GM15510 (cell line): ENCODE data around the gene PCMT1.

ENCODE experiments used
- POLR2A ChIP-seq: IDR thresholded peaks from 3 replicates; pipeline ENCODE4 v1.6.1; 2011; ENCODE audit warnings: borderline replicate concordance; ENCODE audit not compliant: insufficient read length; ENCODE audit errors: extremely low read depth

Gene PCMT1

GRCh38 chr6:149777624-149778023 is 28.1 kb downstream of the PCMT1 start:
- no peak for TF ChIP-seq POLR2A

DNA sequence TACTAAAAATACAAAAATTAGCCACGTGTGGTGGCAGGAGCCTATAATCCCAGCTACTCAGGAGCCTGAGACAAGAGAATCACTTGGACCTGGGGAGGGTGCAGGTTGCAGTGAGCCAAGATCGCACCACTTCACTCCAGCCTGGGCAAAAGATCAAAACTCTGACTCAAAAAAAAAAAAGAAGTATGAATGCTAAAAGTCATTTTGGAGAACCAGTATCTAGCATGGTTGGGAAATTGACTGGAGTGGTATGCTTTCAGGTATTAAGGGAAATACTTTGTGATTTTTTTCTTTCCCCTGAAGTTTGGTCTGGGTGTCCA is 30.1 kb downstream of the PCMT1 start:
- TF ChIP-seq POLR2A, result no peak

- TF ChIP-seq POLR2A, result no peak
These were observed 32.2 kb downstream of the PCMT1 start for GRCh38 chr6:149781715-149782114.

DNA sequence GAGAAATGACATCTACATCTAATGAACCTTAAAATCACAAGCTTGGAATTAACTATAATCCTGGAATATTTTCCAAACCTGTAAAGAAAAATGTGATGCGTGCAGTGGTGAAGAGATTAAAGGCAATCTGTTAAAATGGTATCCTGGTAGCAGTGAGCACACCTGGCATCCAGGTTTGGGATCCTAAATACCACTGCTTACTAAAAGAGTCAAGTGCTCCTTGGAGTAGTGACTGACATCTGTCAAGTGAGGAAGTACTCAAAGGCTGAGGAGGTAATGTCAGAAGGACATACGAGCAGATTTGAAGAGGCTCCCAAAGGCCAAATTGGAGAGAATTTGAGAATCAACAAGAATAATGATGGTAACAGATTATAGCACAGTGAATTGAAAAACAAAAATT is 32.8 kb downstream of the PCMT1 start:
- TF ChIP-seq POLR2A, result no peak

DNA sequence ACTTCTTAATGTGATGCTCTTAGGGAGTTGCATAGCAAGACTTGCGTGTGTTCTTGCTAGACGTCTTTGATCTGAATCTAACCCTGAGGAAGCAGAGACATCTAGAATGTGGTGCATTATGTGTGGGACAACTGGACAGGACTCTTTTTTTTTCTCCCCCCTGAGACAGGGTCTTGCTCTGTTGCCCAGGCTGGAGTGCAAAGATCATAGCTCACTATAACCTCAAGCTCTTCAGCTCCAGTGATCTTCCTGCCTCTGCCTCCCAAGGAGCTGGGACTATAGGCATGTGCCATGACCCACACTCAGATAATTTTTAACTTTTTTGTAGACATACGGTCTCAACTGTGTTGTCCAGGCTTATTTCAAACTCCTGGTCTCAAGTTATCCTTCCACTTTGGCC is 34.0 kb downstream of the PCMT1 start:
- TF ChIP-seq POLR2A, result no peak

DNA sequence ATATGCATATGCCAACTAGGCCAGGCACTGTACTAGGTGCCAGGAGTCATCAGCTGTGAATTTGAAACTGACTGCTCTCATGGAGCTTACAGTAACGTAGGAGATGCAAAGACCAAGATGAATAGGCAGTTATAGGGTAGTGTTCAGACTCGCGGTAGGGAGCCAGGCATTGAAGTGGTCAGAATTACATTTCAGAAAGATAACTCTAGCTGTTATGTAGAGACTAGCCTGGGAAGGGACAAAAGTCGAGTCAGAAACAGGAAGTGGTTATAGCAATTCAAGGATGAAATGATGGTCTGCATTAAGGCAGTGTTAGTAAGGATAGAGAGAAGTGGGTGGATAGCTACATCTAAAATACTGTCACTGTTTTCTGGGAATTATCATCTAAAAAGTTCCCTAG is 56.6 kb downstream of the PCMT1 start:
- no peak for TF ChIP-seq POLR2A

GRCh38 chr6:149809798-149810197 is 60.3 kb downstream of the PCMT1 start:
- TF ChIP-seq POLR2A, result no peak

DNA sequence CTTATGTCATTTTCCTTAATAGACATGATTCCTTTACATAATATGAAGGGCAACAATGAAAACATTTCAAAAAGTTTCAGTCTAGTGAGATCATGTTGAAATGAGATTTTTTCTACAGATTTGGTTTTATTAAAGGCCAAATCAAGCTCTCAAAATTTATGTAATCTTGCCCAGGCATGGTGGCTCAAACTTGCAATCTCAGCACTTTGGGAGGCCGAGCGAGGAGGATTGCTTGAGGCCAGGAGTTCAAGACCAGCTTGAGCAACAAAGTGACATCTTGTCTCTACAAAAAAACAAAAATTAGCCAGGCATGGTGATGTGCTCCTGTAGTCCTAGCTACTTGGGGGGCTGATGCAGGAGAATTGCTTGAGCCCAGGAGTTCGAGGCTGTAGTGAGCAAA is 63.8 kb downstream of the PCMT1 start:
- TF ChIP-seq POLR2A, result no peak

GRCh38 chr6:149815788-149816187 is 66.2 kb downstream of the PCMT1 start:
- no peak for TF ChIP-seq POLR2A

DNA sequence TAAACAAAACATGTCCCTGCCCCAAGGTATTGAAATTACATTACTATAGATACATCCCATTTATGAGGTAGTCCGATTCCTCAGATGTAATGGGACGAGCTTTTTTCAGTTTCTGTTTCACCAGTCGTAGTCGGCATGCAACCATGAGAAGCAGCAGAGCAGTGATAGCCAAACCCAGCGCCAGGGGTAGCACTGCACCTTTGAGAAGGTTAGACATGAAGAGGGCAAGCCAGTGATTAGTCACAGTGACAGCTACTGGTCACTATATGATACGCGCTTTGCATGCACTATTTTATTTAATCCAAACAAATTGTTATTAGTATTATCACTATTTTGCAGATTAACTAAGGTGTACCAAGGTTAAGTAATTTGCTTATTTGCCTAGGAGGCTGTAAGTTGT is 71.0 kb downstream of the PCMT1 start:
- no peak for TF ChIP-seq POLR2A

DNA sequence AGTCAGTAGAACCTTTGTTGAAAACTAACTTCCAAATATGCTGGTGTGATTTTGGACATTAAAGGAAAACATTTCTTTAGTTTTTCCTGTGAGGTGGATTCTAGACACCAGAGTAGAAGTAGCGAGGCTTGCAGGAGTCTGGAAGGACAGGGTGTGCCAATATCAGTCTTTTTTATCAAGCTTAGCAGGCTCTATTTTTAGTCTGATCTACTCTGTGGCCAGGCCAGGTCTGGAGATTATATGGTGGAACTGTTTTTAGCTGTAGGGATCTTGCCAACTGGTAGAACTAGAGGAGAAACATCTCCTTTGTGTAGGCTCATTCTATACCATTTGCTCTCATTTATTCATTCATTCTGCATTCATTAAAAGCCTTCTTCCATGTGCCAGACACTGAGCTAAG is 72.0 kb downstream of the PCMT1 start:
- no peak for TF ChIP-seq POLR2A

GRCh38 chr6:149823013-149823412 is 73.5 kb downstream of the PCMT1 start:
- no peak for TF ChIP-seq POLR2A

DNA sequence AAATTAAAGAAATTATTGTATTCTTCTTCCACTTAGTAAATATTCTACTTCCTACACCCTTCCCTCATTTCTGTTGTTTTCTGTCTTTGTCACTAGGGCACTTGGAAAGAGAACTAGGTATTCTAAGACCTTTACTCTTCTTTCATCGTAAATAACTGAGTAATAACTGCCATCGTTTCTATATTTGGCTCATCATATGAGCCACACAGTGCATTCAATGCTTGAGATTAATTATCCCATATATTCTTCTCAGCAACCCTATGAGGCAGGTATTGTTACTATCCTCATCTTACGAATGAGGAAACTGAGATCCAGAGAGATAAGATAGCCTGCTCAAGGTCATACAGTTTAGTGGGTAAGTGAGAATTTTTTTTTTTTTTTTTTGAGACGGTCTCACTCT is 75.8 kb downstream of the PCMT1 start:
- TF ChIP-seq POLR2A, result no peak

DNA sequence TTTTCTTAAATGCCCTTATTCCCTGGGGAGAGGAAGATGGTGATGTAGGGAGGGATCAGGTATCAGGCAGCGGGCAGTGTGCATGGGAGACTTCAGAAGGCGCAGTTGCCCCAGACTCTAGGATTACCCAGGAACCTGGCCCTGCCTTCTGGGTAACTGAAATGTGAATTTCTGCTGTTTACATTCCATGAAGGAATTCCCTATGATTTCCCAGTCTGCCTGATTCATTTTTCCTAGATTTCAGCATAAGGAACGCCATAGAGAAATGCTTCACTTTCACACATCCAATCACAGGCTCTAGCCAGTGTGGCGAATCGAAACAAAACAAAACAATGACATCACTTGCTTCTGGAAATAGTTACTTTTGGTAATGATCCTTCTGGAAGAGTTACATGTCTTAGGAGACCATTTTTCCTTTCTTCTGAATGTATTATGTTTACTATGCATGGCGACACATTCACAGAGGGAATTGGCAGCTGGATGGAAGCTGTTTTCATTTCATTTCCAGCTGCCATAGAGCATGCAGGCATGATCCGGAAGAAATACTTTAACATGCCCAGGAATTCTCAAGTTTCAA is 81.3 kb downstream of the PCMT1 start:
- no peak for TF ChIP-seq POLR2A

DNA sequence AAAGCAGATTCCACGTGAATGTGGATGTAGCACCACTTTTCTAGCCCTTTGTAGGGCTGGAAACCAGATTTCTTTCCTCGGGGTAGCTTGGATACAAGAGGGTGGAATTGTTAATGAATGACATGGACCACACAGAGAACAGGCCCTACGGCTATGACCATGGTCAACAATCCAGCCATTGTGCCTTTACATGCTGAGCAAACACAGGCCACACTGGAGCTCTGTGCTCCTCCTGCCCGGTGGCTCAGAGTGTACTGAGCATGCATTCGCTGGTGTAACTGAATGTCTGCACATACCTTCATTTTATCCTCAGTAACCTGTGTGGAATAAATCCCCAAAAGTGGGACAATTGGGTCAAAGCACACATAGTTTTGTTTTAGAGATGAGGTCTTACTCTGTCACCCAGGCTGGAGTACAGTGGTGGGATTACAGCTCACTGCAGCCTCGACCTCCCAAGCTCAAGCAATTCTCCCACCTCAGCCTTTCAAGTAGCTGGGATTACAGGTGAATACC is 81.8 kb downstream of the PCMT1 start:
- no peak for TF ChIP-seq POLR2A

DNA sequence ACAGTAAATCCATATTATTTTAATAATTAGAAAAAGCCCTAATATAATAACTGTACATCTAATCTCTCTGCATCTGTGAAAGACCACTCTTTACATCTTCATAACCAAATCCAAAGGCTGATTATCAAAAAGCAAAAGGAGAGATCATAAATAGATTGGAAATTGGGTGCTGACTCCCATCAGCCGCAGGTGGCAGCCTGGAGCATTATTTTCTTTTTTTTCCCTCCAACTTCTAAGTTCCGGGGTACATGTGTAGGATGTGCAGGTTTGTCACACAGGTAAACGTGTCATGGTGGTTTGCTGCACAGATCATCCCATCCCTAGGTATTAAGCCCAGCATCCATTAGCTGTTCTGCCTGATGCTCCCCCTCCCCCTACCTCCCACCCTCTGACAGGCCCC is 84.1 kb downstream of the PCMT1 start:
- no peak for TF ChIP-seq POLR2A
